AG04450 (cell line): Measurements from ENCODE around the gene LRCOL1. TPM values are rescaled to one million over a fixed set of nuclear protein-coding genes. Genes with fewer than 3 reads are reported as not detected.

Experiments
- CTCF ChIA-PET: fragments of 300-600, 350-600 bp; formaldehyde crosslinking; extraction: SDS; loops from one replicate; lab custom pipeline; 2022; ENCODE audit warnings: antibody characterized with exemption, inconsistent platforms; lab: Charles Lee
- POLR2A ChIA-PET: fragments of 350-600 bp; formaldehyde crosslinking; extraction: SDS; loops from one replicate; lab custom pipeline; 2021; ENCODE audit warnings: antibody characterized with exemption, inconsistent platforms; lab: Yijun Ruan, JAX
- DNase-seq: peaks from one replicate; pipeline ENCODE4 v3.0.0-alpha.2; 2011; ENCODE audit warnings: low read depth, low spot score
- H3K27ac ChIP-seq: one replicate; pipeline ENCODE4 v1.5.1; 2012; ENCODE audit warnings: low read depth, low read length, control low read depth
- H3K27me3 ChIP-seq: one replicate; pipeline ENCODE4 v1.6.0; 2012; ENCODE audit warnings: low read length; ENCODE audit not compliant: control insufficient read depth, insufficient read depth
- H3K4me3 ChIP-seq: 2 replicates; pipeline ENCODE4 v1.5.1; 2011; ENCODE audit warnings: mild to moderate bottlenecking, low read depth, low read length, control low read depth
- H3K9me3 ChIP-seq: 2 replicates; pipeline ENCODE4 v1.5.1; 2012; ENCODE audit warnings: low read length; ENCODE audit not compliant: control insufficient read depth, insufficient read depth
- CTCF ChIP-seq: IDR thresholded peaks from 2 replicates; pipeline ENCODE4 v1.5.1; 2011; ENCODE audit warnings: low read depth, low read length, control low read depth, inconsistent platforms
- polyA minus RNA-seq: library from RNA; depleted of rRNA, polyadenylated mRNA; stranded (reverse); fragments of >200 nt; gene quantifications from 2 replicates; pipeline ENCODE4 v1.2.3, GENCODE V29; 2011; rRNA and poly(A)+ RNA removed
- polyA plus RNA-seq: library from polyadenylated mRNA; depleted of rRNA; stranded (reverse); fragments of >200 nt; gene quantifications from 2 replicates; pipeline ENCODE4 v1.2.3, GENCODE V29; 2011; rRNA removed

The LRCOL1 gene
- polyA plus RNA-seq (0.11 and 0.35 TPM in 2 replicates), polyA minus RNA-seq (not detected in 2 replicates)

DNA sequence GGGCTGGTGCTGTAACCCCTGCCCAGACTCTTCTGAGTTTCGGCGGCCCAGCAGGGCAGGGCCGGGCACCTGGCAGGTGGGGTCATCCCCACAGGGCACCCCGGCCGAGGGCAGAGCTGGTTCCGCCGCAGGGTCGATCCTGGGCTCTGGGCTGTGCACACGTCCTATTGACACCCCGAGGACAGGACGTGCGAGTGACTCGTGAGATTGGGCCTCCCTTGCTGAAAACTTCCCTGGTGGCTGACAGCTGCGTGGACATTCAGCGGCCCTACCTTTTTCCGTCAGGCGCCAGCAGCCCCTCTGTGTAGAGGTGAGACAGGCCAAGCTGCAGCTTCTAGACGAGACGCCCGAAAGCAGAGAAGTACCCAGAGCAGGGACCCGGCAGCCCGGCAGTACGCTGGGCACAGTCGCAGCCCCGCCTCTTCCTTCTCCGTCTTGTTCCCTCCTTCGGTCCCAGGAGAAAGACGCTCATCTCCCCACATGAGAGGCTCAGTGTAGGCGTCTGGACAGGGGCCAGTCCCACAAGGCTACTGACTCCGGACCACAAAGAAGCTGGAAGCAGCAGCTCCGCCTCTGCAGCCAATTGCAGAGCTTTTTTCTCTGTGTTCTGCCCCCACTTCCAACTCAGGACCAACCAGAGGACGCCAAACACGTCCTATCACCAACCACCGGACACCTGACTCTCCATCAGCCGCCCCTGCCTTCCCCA is at the start of gene LRCOL1:
Gene LRCOL1 (minus strand): TSS at position 532 of the 709 bp plus-strand sequence. CDS start 4,331 bp downstream, outside the sequence.
- Histone ChIP-seq H3K27me3 (peaks cover 44% of the 10 kb centered on the region), H3K27ac (no peak within 1 kb of the TSS), H3K9me3 (peaks cover 13% of the 10 kb centered on the region), H3K4me3 (peak within 1 kb of the TSS; percentile 48)
- ChIA-PET CTCF (interaction anchor here (1.5 to 2.8 kb wide), 3 partner anchors 10 to 195 kb away, joined by 5 to 19 read pairs (median 6); no protein-coding TSS in a partner anchor), POLR2A (interaction anchor here (1.1 kb wide), 1 partner anchor 12 kb away, joined by 4 read pairs; no protein-coding TSS in a partner anchor)
- TF ChIP-seq CTCF: no peak
- peak; percentile 71 for DNase-seq

DNA sequence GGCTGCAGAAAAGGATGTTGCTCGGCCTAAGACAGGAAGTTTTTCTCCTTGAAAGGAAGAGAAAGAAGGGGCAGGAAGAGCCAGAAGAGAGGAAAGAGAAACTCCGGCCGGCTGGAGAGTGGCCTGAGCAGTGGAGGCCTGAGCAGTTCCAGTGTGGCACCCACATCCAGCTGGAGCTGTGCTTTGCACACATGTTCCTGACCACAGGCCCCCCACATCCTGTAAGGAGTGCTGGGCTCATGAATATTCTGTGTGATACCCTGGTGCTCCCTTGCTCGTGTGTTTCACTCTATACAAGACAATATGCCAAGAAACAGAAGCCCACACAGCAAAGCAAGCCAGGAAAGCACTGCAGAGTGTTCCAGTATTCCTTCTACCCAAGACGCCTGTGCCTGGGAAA is 49.7 kb upstream of the LRCOL1 start:
- no peak overlapping the region for H3K4me3 ChIP-seq
- no peak for DNase-seq
- no peaks in the 10 kb centered on the region for H3K9me3 ChIP-seq
- no peak overlapping the region for H3K27ac ChIP-seq
- TF ChIP-seq CTCF: no peak
- ChIA-PET POLR2A (no interaction called here), CTCF (no interaction called here)
- no peaks in the 10 kb centered on the region for H3K27me3 ChIP-seq

GRCh38 chr12:132659146-132659545 is 48.8 kb upstream of the LRCOL1 start:
- Histone ChIP-seq H3K27ac (no peak overlapping the region), H3K9me3 (no peaks in the 10 kb centered on the region), H3K4me3 (no peak overlapping the region), H3K27me3 (no peaks in the 10 kb centered on the region)
- ChIA-PET POLR2A (no interaction called here), CTCF (no interaction called here)
- no peak for TF ChIP-seq CTCF
- DNase-seq: no peak

DNA sequence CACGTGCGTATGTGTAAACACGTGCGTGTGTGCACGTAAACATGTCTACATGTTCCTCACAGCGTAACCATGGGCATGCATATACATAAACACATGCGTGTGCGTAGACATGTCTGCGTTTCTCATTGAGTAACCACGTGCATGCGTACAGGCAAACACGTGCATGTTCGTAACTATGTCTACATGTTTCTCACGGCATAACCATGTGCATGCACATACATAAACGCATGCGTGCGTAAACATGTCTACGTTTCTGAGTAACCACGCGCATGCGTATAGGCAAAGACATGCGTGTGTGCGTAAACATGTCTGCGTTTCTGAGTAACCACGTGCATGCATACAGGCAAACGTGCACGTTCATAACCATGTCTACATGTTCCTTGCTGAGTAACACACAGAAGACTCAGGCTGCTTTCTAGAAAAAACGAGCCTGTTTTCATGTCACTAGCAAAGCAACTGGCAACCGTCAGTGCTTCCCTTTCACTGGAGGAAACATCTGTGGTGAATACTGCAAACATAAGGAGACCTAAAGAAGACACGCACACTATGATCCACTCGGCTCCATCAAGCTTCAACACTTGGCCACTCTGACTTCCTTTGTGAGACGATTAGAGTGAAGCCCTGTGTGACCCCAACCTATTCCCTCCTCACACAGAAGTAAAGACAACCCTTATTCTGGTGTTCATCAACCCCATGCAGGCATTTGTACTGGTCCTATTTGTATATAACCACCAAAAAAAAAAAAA is 47.9 kb upstream of the LRCOL1 start:
- no peak for TF ChIP-seq CTCF
- ChIA-PET CTCF (interaction anchor here (1.4 kb wide), 1 partner anchor 20 kb away, joined by 5 read pairs; no protein-coding TSS in a partner anchor), POLR2A (no interaction called here)
- H3K27ac ChIP-seq: no peak overlapping the region
- DNase-seq: no peak
- no peaks in the 10 kb centered on the region for H3K9me3 ChIP-seq
- no peak overlapping the region for H3K4me3 ChIP-seq
- no peaks in the 10 kb centered on the region for H3K27me3 ChIP-seq
